Motor neuron (in vitro differentiated cells): ENCODE data around the gene FAM98B. TPM values are rescaled to one million over a fixed set of nuclear protein-coding genes. Genes with fewer than 3 reads are reported as not detected.

Source experiments
- ATAC-seq, 8 experiments: fragments of 200-7000 bp; cut with Tn5 transposase; replicated peaks in 6 of 8; 2 replicates each; pipeline ENCODE4 v1.8.0; 2021; ENCODE audit warnings: mild to moderate bottlenecking in 8 of 8, moderate library complexity in 8 of 8
- H3K27ac ChIP-seq, 2 donors: fragments of 250-450 bp; sonication (Bioruptor Pico); 2 replicates each; pipeline ENCODE4 v1.9.0; 2021; ENCODE audit warnings: antibody characterized with exemption in 2 of 2, mild to moderate bottlenecking in 2 of 2, moderate library complexity in 1 of 2
- H3K4me1 ChIP-seq, 2 donors: fragments of 250-450 bp; sonication (Bioruptor Pico); replicated peaks in 1 of 2; 2 replicates each; pipeline ENCODE4 v1.6.1; 2021; ENCODE audit warnings: antibody characterized with exemption in 2 of 2, mild to moderate bottlenecking in 2 of 2, moderate library complexity in 1 of 2
- H3K4me3 ChIP-seq, 5 donors: fragments of 250-450 bp; sonication (Bioruptor Pico); 2 replicates each; pipeline ENCODE4 v1.9.0; 2021; ENCODE audit warnings: antibody characterized with exemption in 5 of 5, mild to moderate bottlenecking in 5 of 5, moderate library complexity in 4 of 5
- WGBS, 10 experiments: fragments of 450-650 bp; shearing (Covaris generic); methylation state at CpG; one replicate each; pipeline ENCODE4 v1.0.0; 2022; 5-methylcytosine and 5-hydroxymethylcytosine counted together
- in situ Hi-C, 9 experiments: fragments of 400-800 bp; cut with MboI; loops; one replicate each; pipeline ENCODE4 v1.15.0; 2021; ENCODE audit warnings: low sequenced_read_pairs in 9 of 9, low pct_unique_long_range_greater_than_20kb in 2 of 9; ENCODE audit not compliant: unreplicated experiment in 9 of 9
- total RNA-seq, 8 experiments: library from RNA; unstranded; fragments of 300-600 nt; gene quantifications; 2 replicates each; pipeline versions ENCODE4 v1.2.3 to v1.2.4, GENCODE V29; 2022

FAM98B gene
- total RNA-seq, 8 experiments from 2014 or later, result 8.4 to 32.4 (median 11.4) TPM

DNA sequence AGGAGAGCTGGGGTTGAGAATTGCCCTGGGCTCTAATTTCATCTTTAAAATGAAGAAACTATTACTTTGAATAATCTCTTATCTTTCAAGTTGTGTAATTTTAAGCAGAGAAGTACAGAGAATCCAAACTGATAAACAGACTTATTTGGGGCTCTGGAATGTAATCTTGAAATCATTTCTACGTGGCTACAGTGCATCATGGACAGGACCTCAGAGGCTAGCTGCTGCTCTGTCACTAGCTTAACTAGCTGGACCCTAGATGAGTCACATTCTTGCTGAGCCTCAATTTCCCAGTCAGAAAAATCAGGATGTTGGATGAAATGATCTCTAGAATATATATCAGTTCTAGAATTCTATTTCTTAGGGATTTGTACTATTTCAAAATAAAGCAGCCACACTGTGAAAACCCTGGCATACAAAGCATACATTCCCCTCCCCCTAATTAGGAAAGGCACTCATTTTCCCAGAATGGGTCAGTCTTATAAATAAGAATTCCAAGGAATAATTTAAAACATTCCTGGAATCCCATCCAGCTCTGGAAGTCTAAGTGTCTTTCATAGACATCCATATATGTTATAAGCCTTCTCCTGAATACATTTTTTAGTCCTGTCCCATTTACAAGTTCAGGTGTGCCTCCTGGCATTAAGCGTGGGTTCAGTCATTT lies 63.5 kb downstream of the FAM98B start:
- in situ Hi-C loops, result no loop called here
- ATAC-seq, result no peak
- H3K4me1 ChIP-seq, result peaks cover 4 to 6% of the 10 kb centered on the region in 2 donors
- H3K27ac ChIP-seq, result no peak overlapping the region
- WGBS, 10 experiments, result 45 to 100% (median 87%) methylated on average over 1 to 2 of the region's 2 CpGs
- H3K4me3 ChIP-seq, result no peak overlapping the region

GRCh38 chr15:38518084-38518483 lies 64.2 kb downstream of the FAM98B start:
- ATAC-seq, result no peak
- no peak overlapping the region for H3K27ac ChIP-seq
- no peak overlapping the region for H3K4me3 ChIP-seq
- in situ Hi-C loops, result no loop called here
- 68 to 100% (median 95%) methylated on average over 1 to 4 of the region's 4 CpGs; no CpG with 5 or more reads in 1 of the 10 experiments for WGBS, 10 experiments
- H3K4me1 ChIP-seq, result peaks cover 4 to 6% of the 10 kb centered on the region in 2 donors

DNA sequence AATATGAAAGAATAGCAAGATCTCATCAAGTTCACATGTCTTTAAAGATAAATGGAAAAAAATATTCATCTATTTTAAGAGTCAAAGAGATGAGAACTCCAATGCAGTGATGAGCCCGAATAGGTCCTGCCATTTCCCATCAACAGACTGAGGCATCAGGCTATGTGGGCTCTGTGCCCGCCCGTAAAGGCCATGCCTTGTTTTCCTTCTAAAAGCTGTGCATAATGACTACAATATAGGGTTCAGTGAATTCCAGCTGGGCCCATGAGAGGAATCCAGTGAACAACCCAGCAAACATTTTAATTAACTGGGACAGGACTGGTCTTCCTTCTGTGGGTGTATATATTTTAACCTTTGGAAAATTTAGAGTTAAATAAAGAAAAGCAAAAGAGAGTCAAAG lies 66.1 kb downstream of the FAM98B start:
- no peak overlapping the region for H3K4me3 ChIP-seq
- peak in 2 of 8 experiments; percentile 15 to 44 for ATAC-seq
- no peaks in the 10 kb centered on the region for H3K4me1 ChIP-seq
- H3K27ac ChIP-seq, result no peak overlapping the region
- WGBS, 10 experiments, result 50 to 100% (median 80%) methylated on average over 1 to 3 of the region's 3 CpGs; no CpG with 5 or more reads in 3 of the 10 experiments
- in situ Hi-C loops, result no loop called here

GRCh38 chr15:38521316-38521715 lies 67.4 kb downstream of the FAM98B start:
- WGBS, 10 experiments, result 34 to 83% (median 68%) methylated on average over 1 to 5 of the region's 5 CpGs; no CpG with 5 or more reads in 1 of the 10 experiments
- peak in 1 of 8 experiments; percentile 50 for ATAC-seq
- in situ Hi-C loops, result no loop called here
- Histone ChIP-seq H3K27ac (no peak overlapping the region), H3K4me1 (no peaks in the 10 kb centered on the region), H3K4me3 (no peak overlapping the region)

DNA sequence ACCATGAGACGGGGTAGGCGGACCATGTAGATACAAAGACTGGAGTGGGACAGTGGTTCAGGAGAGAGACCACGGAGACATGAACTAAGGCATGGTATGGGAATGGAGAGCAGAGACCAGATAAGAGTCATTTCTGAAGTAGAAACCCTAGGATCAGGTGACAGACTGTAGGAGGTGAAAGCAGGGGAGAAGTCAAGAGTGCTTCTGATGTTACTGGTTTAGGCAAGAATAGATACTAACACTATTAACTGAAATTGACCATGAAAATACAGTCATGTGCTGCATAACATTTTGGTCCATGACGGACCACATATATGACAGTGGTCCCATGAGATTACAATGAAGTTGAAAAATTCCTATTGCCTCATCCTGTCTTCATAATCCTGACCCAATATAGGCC lies 69.0 kb downstream of the FAM98B start:
- in situ Hi-C loops, result no loop called here
- 55 to 100% (median 88%) methylated on average over 1 to 4 of the region's 4 CpGs; no CpG with 5 or more reads in 1 of the 10 experiments for WGBS, 10 experiments
- H3K4me3 ChIP-seq, result no peak overlapping the region

GRCh38 chr15:38524156-38524555 lies 70.2 kb downstream of the FAM98B start:
- no peak for ATAC-seq

More for the DNA sequence above, 69.0 kb downstream of the FAM98B start:
- no peak overlapping the region for H3K27ac ChIP-seq
- no peak for ATAC-seq
- no peaks in the 10 kb centered on the region for H3K4me1 ChIP-seq

DNA sequence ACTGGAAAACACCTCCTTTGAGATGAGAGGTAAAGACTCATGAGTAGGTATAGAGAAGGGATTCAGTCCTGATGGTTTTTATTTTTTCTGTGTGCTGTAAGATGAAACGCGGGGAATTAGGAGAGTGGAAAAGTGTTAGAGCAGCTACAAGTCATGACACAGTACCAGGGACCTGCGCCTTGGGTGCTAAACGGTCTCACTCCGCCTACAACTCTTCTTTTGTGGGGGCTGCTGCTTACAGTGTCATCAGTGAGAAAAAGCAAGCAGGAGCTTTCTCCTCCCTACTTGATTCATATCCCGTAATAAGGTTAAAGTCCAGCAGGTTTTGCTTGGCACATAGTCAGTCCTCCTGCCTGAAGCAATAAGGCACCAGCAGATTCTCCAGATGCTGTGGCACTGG lies 71.6 kb downstream of the FAM98B start:
- 86 to 93% (median 88%) methylated on average over 1 to 6 of the region's 6 CpGs; no CpG with 5 or more reads in 7 of the 10 experiments for WGBS, 10 experiments
- in situ Hi-C loops, result no loop called here
- no peak for ATAC-seq
- Histone ChIP-seq H3K4me1 (no peaks in the 10 kb centered on the region), H3K4me3 (no peak overlapping the region), H3K27ac (no peak overlapping the region)

More at GRCh38 chr15:38524156-38524555, 70.2 kb downstream of the FAM98B start:
- Histone ChIP-seq H3K27ac (no peak overlapping the region), H3K4me1 (no peaks in the 10 kb centered on the region), H3K4me3 (no peak overlapping the region)
- WGBS, 10 experiments, result 57 to 100% (median 87%) methylated on average over 1 to 5 of the region's 5 CpGs
- in situ Hi-C loops, result no loop called here

GRCh38 chr15:38526158-38526557 lies 72.2 kb downstream of the FAM98B start:
- in situ Hi-C loops, result no loop called here
- H3K4me1 ChIP-seq, result no peaks in the 10 kb centered on the region
- no peak for ATAC-seq
- H3K27ac ChIP-seq, result no peak overlapping the region
- no peak overlapping the region for H3K4me3 ChIP-seq
- 57 to 100% (median 78%) methylated on average over 1 to 2 of the region's 2 CpGs; no CpG with 5 or more reads in 4 of the 10 experiments for WGBS, 10 experiments

GRCh38 chr15:38528294-38528693 lies 74.4 kb downstream of the FAM98B start:
- in situ Hi-C loops, result no loop called here
- WGBS, 10 experiments, result 50 to 100% (median 100%) methylated on average over 1 of the region's 1 CpG; no CpG with 5 or more reads in 1 of the 10 experiments
- no peak overlapping the region for H3K27ac ChIP-seq
- peaks cover 5 to 6% of the 10 kb centered on the region in 2 donors for H3K4me1 ChIP-seq
- ATAC-seq, result peak in 2 of 8 experiments; percentile 65 to 73
- H3K4me3 ChIP-seq, result no peak overlapping the region

DNA sequence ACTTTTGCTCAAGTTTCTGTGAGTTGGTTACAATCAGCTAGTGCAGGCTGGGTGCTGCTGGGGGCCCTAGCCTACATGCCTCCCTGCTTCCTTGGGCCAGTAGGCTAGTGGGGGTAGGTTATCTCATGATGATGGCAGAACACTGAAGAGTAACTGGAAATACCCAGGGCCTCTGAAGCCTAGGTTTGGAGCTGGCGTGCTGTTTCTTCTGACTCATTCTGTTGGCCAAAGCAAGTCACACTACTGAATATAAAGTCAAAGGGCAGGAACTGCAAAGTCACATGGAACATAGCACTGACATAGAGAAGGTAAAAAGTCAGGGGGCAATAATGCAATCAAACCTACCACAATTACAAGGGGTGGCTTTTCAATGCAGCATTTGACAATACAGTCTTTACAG lies 76.2 kb downstream of the FAM98B start:
- WGBS, 10 experiments, result 60 to 100% methylated on average over 1 of the region's 1 CpG; no CpG with 5 or more reads in 8 of the 10 experiments
- in situ Hi-C loops, result no loop called here
- Histone ChIP-seq H3K4me3 (no peak overlapping the region), H3K27ac (no peak overlapping the region), H3K4me1 (peaks cover 5 to 6% of the 10 kb centered on the region in 2 donors)
- ATAC-seq, result no peak

GRCh38 chr15:38531509-38531908 lies 77.6 kb downstream of the FAM98B start:
- in situ Hi-C loops, result no loop called here
- WGBS, 10 experiments, result 14 to 100% (median 62%) methylated on average over 1 to 4 of the region's 4 CpGs; no CpG with 5 or more reads in 4 of the 10 experiments
- peak in 3 of 8 experiments; percentile 43 to 81 (median 54) for ATAC-seq

GRCh38 chr15:38532728-38533127 lies 78.8 kb downstream of the FAM98B start:
- no peak overlapping the region for H3K27ac ChIP-seq
- peak in 3 of 8 experiments; percentile 24 to 57 (median 30) for ATAC-seq
- H3K4me3 ChIP-seq, result no peak overlapping the region
- WGBS, 10 experiments, result 0 to 100% (median 80%) methylated on average over 1 to 2 of the region's 3 CpGs; no CpG with 5 or more reads in 3 of the 10 experiments
- in situ Hi-C loops, result no loop called here
- peaks cover 5 to 6% of the 10 kb centered on the region in 2 donors for H3K4me1 ChIP-seq

More at GRCh38 chr15:38531509-38531908, 77.6 kb downstream of the FAM98B start:
- H3K27ac ChIP-seq, result no peak overlapping the region
- no peak overlapping the region for H3K4me3 ChIP-seq
- peaks cover 5 to 6% of the 10 kb centered on the region in 2 donors for H3K4me1 ChIP-seq

DNA sequence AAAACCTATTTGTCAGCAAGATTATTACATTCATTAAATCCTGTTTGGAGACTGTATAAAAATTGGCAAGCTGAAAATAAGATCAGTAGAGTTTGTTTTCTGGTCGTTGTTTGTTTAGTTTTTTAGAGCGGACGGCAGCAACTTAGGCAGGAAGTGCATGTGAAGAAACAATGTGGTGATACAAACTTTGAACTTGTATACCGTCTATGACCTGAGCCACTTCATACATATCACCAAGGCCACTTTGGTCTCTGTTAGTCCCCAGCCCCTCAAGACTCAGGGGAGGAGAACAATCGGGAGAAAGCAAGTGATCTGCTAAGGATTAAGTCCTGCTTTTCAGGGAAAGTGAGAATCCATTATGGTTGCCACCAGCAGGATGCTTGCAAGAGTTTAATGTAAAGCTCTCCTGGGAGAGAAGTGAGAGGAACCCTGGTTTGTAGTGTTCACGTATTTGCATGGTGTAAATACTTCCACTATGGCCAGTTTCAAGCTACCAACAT lies 79.5 kb downstream of the FAM98B start:
- Histone ChIP-seq H3K27ac (no peak overlapping the region), H3K4me1 (peaks cover 5 to 6% of the 10 kb centered on the region in 2 donors), H3K4me3 (no peak overlapping the region)
- in situ Hi-C loops, result no loop called here
- no peak for ATAC-seq
- 60 to 100% (median 93%) methylated on average over 1 to 6 of the region's 6 CpGs for WGBS, 10 experiments
